ENCODE data around the gene CBY1. TPM values are rescaled to one million over a fixed set of nuclear protein-coding genes. Genes with fewer than 3 reads are reported as not detected.
"Not testable (repeated sequence)": the region's sequence is repeated elsewhere in the genome, so short reads cannot be mapped to it uniquely, and the experiment has no call there.

Gene CBY1
- total RNA-seq, 1 experiment from 2014 or later: 45.1 TPM

- DNase-seq (ENCODE audit: low read depth): no peak
- in situ Hi-C loops (cut with HindIII; ENCODE audit: low pct_unique_long_range_greater_than_20kb, low sequenced_read_pairs): no loop called here
Observed at GRCh38 chr22:38641476-38642040, 14.9 kb upstream of the CBY1 start.

- in situ Hi-C loops (cut with HindIII; ENCODE audit: low pct_unique_long_range_greater_than_20kb, low sequenced_read_pairs); DNase-seq (ENCODE audit: low read depth): not testable (repeated sequence)
Observed at GRCh38 chr22:38644245-38644644, 12.2 kb upstream of the CBY1 start.

GRCh38 chr22:38645430-38645829 lies 11.0 kb upstream of the CBY1 start:
- in situ Hi-C loops (cut with HindIII; ENCODE audit: low pct_unique_long_range_greater_than_20kb, low sequenced_read_pairs): no loop called here
- DNase-seq (ENCODE audit: low read depth): no peak

- DNase-seq (ENCODE audit: low read depth): peak; percentile 18
- in situ Hi-C loops (cut with HindIII; ENCODE audit: low pct_unique_long_range_greater_than_20kb, low sequenced_read_pairs): no loop called here
Observed at GRCh38 chr22:38649841-38650522, 6.5 kb upstream of the CBY1 start.

- peak; percentile 22 for DNase-seq (ENCODE audit: low read depth)
- in situ Hi-C loops (cut with HindIII; ENCODE audit: low pct_unique_long_range_greater_than_20kb, low sequenced_read_pairs): no loop called here
Observed at GRCh38 chr22:38652859-38653258, 3.6 kb upstream of the CBY1 start.

- in situ Hi-C loops (cut with HindIII; ENCODE audit: low pct_unique_long_range_greater_than_20kb, low sequenced_read_pairs): no loop called here
- no peak for DNase-seq (ENCODE audit: low read depth)
Observed at GRCh38 chr22:38653741-38654140, 2.7 kb upstream of the CBY1 start.

GRCh38 chr22:38655519-38656255 lies 751 bp upstream of the CBY1 start:
- in situ Hi-C loops (cut with HindIII; ENCODE audit: low pct_unique_long_range_greater_than_20kb, low sequenced_read_pairs): no loop called here
- no peak for DNase-seq (ENCODE audit: low read depth)

GRCh38 chr22:38657045-38657909 lies 839 bp downstream of the CBY1 start:
- peak; percentile 19 for DNase-seq (ENCODE audit: low read depth)
- in situ Hi-C loops (cut with HindIII; ENCODE audit: low pct_unique_long_range_greater_than_20kb, low sequenced_read_pairs): no loop called here

- in situ Hi-C loops (cut with HindIII; ENCODE audit: low pct_unique_long_range_greater_than_20kb, low sequenced_read_pairs): no loop called here
Observed at GRCh38 chr22:38674888-38675287, 18.4 kb downstream of the CBY1 start.

GRCh38 chr22:38675833-38676232 lies 19.4 kb downstream of the CBY1 start:
- DNase-seq (ENCODE audit: low read depth): no peak
- in situ Hi-C loops (cut with HindIII; ENCODE audit: low pct_unique_long_range_greater_than_20kb, low sequenced_read_pairs): no loop called here

More at GRCh38 chr22:38674888-38675287, 18.4 kb downstream of the CBY1 start:
- DNase-seq (ENCODE audit: low read depth): no peak

GRCh38 chr22:38681582-38682335 lies 25.3 kb downstream of the CBY1 start, which contains the start of gene TOMM22:
TOMM22 (plus strand) TSS chr22:38681957; CDS start chr22:38681979, 22 bp downstream.
- peak; percentile 84 for DNase-seq (ENCODE audit: low read depth)
- in situ Hi-C loops (cut with HindIII; ENCODE audit: low pct_unique_long_range_greater_than_20kb, low sequenced_read_pairs): no loop called here

- in situ Hi-C loops (cut with HindIII; ENCODE audit: low pct_unique_long_range_greater_than_20kb, low sequenced_read_pairs): no loop called here
Observed at GRCh38 chr22:38684895-38685294, 28.5 kb downstream of the CBY1 start.

GRCh38 chr22:38685761-38686160 lies 29.3 kb downstream of the CBY1 start:
- DNase-seq (ENCODE audit: low read depth): no peak
- in situ Hi-C loops (cut with HindIII; ENCODE audit: low pct_unique_long_range_greater_than_20kb, low sequenced_read_pairs): no loop called here

More at GRCh38 chr22:38684895-38685294, 28.5 kb downstream of the CBY1 start:
- no peak for DNase-seq (ENCODE audit: low read depth)

GRCh38 chr22:38689651-38690050 lies 33.2 kb downstream of the CBY1 start:
- no peak for DNase-seq (ENCODE audit: low read depth)
- in situ Hi-C loops (cut with HindIII; ENCODE audit: low pct_unique_long_range_greater_than_20kb, low sequenced_read_pairs): no loop called here

GRCh38 chr22:38694049-38694448 lies 37.6 kb downstream of the CBY1 start:
- no peak for DNase-seq (ENCODE audit: low read depth)
- in situ Hi-C loops (cut with HindIII; ENCODE audit: low pct_unique_long_range_greater_than_20kb, low sequenced_read_pairs): no loop called here

- peak; percentile 45 for DNase-seq (ENCODE audit: low read depth)
- in situ Hi-C loops (cut with HindIII; ENCODE audit: low pct_unique_long_range_greater_than_20kb, low sequenced_read_pairs): no loop called here
Observed at GRCh38 chr22:38694940-38695339, 38.5 kb downstream of the CBY1 start.

GRCh38 chr22:38696606-38697424 lies 40.4 kb downstream of the CBY1 start:
- peak; percentile 70 for DNase-seq (ENCODE audit: low read depth)
- in situ Hi-C loops (cut with HindIII; ENCODE audit: low pct_unique_long_range_greater_than_20kb, low sequenced_read_pairs): no loop called here
